Fibroblast of the aortic adventitia (primary cell): ENCODE results near the gene NME3. TPM values are rescaled to one million over a fixed set of nuclear protein-coding genes. Genes with fewer than 3 reads are reported as not detected.

Experiments used
- DNase-seq: peaks from one replicate; pipeline ENCODE4 v3.0.0-alpha.2; 2010; ENCODE audit warnings: low read depth
- H3K4me3 ChIP-seq: 2 replicates; pipeline ENCODE4 v1.5.1; 2011; ENCODE audit warnings: low read depth, mild to moderate bottlenecking, control low read depth, low read length, moderate library complexity
- CTCF ChIP-seq: IDR thresholded peaks from 2 replicates; pipeline ENCODE4 v1.5.1; 2011; ENCODE audit warnings: mild to moderate bottlenecking, low read length, control low read depth, inconsistent platforms; ENCODE audit not compliant: insufficient read depth
- total RNA-seq: library from RNA; depleted of rRNA; stranded (reverse); fragments of >200 nt; gene quantifications from 2 replicates; pipeline ENCODE4 v1.2.3, GENCODE V29; 2012; ENCODE audit warnings: low replicate concordance

NME3 gene
- total RNA-seq, 1 donor: 27.1 TPM

- H3K4me3 ChIP-seq: no peak overlapping the region
- no peak for TF ChIP-seq CTCF
- DNase-seq: no peak
Measured at GRCh38 chr16:1779741-1780676, 8.7 kb upstream of the NME3 start.

GRCh38 chr16:1779234-1779701, 7.9 kb upstream of the NME3 start:
- TF ChIP-seq CTCF: no peak
- H3K4me3 ChIP-seq: no peak overlapping the region
- DNase-seq: no peak

GRCh38 chr16:1778200-1779179, 7.1 kb upstream of the NME3 start:
- no peak overlapping the region for H3K4me3 ChIP-seq
- DNase-seq: no peak
- no peak for TF ChIP-seq CTCF

GRCh38 chr16:1777375-1778199, 6.2 kb upstream of the NME3 start:
- no peak for DNase-seq
- no peak overlapping the region for H3K4me3 ChIP-seq
- TF ChIP-seq CTCF: no peak

- TF ChIP-seq CTCF: no peak
- no peak overlapping the region for H3K4me3 ChIP-seq
- DNase-seq: no peak
Measured at GRCh38 chr16:1776991-1777374, 5.6 kb upstream of the NME3 start.

- no peak for DNase-seq
- no peak overlapping the region for H3K4me3 ChIP-seq
- TF ChIP-seq CTCF: no peak
Measured at GRCh38 chr16:1776672-1776955, 5.3 kb upstream of the NME3 start.
